ENCODE results near the gene ARHGEF19. TPM values are rescaled to one million over a fixed set of nuclear protein-coding genes. Genes with fewer than 3 reads are reported as not detected.

ARHGEF19 gene
- total and polyA plus RNA-seq, 9 of the 15 experiments (the other 6 are each of a cell fraction or from before 2014, with no cell fraction given), result 0.73 to 21.0 (median 5.2) TPM

GRCh38 chr1:16210581-16210980 is 1.9 kb downstream of the ARHGEF19 start (continued):
- TF ChIP-seq SIN3B (IDR thresholded peaks at IDR 0.05; ENCODE audit: low read depth) (no peak), NCOA4 (IDR thresholded peaks at IDR 0.05; ENCODE audit: partially characterized antibody) (no peak), RFX1 (IDR thresholded peaks at IDR 0.05) (no peak), EHMT2 (IDR thresholded peaks at IDR 0.05) (no peak), IFI16 (CRISPR knock-in tag; IDR thresholded peaks at IDR 0.05) (no peak), ZNF436 (CRISPR knock-in tag; IDR thresholded peaks at IDR 0.05) (peak; percentile 91), HNRNPH1 (optimal IDR thresholded peaks at IDR 0.05; ENCODE audit: low read depth, low read length) (no peak), ZNF740 (CRISPR knock-in tag; IDR thresholded peaks at IDR 0.05) (no peak), ZNF740 (tag; IDR thresholded peaks at IDR 0.05) (no peak), ZNF507 (tag; conservative IDR thresholded peaks at IDR 0.05) (no peak), POLR3G (IDR thresholded peaks at IDR 0.05; ENCODE audit: extremely low read depth, insufficient read length, insufficient replicate concordance) (no peak), FOXP1 (CRISPR knock-in tag; IDR thresholded peaks at IDR 0.05) (no peak)
- TF ChIP-seq, protein P1, sequence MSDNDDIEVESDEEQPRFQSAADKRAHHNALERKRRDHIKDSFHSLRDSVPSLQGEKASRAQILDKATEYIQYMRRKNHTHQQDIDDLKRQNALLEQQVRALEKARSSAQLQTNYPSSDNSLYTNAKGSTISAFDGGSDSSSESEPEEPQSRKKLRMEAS (CRISPR knock-in tag; IDR thresholded peaks at IDR 0.05), result no peak

Data from K562 (cell line).